Ecto neural progenitor cell (in vitro differentiated cells): ENCODE results near the gene MAP4K1.
"Not testable (repeated sequence)": the region's sequence is repeated elsewhere in the genome, so short reads cannot be mapped to it uniquely, and the experiment has no call there.

Source experiments
- DNase-seq: peaks from one replicate; pipeline ENCODE4 v3.0.0-alpha.2; 2018; ENCODE audit warnings: low spot score

Gene MAP4K1

DNA sequence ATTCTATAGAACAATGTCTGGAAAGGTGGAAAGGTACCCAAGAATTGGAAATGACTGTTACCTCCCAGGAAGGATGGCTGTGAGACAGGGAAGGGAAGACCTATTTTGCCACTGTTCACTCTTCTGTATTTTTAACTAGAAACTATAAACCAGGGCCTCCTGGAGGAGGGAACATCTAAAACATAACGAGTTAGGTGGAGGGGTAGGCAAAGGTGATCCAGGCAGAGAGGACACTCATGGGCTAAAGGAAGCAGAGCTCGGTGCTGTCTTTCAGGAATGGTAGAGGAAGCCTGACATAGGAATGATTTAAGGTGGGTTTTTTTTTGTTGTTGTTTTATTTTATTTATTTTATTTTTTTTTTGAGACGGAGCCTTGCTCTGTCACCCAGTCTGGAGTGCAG is 7.1 kb upstream of the MAP4K1 start:
- DNase-seq, result no peak

DNA sequence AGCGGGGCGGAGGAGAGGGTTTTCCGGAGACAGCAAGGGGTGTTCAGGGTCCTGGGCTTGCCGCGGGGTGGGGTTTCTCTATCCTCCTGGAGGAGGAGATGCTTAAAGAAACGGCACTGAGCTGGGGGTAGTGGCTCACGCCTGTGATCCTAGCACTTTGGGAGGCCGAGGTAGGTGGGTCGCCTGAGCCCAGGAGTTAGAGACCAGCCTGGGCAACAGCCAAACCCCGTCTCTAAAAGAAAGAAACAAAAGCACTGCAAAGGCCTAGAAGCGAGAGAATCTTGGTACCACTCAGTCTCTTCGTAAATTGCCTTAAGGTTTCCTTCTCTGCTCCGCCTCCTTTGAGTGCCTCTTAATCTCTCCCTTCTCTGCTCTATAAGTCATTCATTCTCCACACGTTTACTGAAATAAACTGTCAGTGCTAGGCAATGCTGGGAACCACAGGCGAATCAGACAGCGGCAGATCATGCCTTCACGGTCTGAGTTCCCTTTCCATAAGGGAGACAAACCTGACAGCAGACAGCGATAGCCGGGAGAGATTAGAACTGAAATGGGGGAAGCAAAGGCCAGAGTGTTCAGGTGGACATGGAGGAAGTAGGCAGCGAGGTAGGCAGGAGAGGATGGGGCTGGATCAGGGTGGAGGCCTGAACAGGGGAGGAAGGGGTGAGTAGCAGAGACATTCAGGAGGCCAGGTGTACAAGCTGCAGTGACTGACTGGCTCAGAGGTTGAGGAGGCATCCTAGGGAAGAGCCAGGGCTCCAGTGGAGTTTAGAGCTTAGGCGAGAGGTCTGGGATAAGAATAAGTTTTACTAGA is 1.8 kb upstream of the MAP4K1 start:
- DNase-seq, result no peak

DNA sequence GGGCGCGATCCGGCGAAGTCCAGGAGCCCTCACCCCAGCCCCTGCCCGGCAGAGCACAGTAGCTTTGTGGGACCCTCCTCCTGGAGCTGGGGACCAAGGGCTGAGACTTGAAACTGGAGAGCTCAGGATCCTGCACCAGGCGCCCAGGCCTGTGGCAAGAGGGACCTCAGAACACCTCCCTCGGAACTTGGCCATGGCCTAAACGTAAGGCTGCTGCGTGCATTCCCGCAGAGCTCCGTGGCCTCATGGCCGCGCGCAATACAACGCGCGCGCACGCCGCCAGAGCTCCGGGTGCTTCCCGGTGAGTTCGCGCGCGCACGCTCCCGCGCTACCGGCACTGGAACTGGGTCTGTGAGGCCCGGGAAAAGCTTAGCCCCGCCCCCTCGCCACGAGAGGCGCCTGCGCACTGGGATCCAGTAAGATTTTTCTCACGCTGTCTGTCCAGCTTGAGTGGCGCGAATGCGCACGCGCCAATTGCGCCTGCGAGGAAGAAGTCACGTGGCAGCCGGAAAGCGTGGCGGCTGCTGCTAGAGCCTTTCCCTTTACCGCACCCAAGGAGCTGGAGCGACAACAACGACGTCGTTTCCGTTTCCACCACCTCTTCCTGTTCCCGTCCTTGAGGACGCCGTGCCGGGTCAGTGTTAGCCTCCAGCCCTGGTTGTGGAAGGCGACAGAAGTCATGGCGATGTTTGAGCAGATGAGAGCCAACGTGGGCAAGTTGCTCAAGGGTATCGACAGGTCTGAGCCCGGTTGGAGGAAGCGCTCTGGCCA is 1.0 kb upstream of the MAP4K1 start, which contains the start of gene EIF3K:
Gene EIF3K (plus strand): TSS at position 599 of the 771 bp plus-strand sequence. CDS start 81 bp downstream, at position 680.
- peak; percentile 100 for DNase-seq

DNA sequence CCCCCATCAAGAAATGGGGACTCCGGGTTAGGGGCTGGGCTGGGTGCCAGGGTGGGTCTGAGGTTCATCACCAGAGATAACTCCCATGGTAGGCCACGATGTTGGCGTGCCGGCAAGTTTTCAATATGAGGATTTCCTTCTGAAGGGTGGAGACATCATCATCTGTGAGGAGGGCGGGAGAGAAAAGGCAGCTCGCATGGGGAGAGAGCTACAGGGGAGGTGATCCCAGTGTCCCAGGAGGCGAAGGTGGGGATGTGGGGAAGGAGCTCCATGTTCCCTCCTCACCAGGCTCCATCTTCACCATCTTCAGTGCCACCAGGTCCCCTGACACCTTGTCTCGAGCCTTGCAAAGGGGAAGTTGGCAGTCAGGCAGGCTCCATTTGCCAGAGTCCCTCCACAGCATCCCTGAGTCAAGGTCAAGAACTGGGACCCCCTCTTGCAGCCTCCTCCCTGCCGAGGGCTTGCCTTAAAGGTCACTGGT is 430 bp downstream of the MAP4K1 start:
- DNase-seq, result no peak

DNA sequence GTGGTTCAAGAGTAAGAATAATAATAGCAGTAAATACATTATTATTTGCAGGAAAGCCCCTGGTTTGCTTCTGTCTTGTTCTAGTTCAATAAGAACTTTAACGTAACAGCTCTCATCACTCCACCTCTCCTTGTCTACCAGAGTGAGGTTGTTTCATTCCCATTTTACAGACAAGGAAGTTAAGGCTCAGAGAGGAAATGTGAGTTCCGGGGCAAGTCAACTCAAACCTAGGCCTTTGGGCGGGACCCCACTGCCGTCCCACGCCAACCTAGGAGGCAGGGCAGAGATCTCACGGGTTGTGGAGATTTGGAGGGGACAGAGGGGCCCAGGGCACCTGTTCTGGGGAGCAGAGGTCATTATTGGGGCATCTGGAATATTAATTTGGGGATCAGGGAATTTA is 1.5 kb downstream of the MAP4K1 start:
- no peak for DNase-seq

DNA sequence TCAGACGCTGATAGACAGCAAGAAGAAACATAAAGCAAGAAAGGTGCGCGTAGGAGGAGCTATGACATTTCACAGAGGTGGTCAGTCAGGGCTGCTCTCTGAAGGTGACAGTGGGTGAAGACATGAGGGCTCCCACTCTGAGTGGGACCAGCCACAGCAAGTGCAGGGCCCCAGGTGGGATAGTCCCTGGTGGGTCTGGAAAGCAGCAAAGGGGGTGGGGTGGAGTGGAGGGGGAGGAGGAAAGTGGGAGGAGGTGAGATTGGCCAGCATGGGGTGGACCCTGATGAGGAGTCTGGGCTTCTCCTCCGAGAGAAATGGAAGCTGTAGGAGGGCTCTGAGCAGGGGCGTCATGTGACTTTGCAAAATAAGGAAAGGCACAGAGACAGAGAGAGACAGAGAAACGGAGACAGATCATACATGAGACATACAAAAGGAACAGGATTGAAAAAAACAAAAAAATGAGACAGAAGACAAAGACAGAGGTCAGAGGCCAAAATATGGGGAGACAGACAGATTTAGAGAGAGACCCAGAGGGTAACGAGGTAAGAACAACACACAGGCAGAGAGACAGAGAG is 2.7 kb downstream of the MAP4K1 start:
- no peak for DNase-seq

DNA sequence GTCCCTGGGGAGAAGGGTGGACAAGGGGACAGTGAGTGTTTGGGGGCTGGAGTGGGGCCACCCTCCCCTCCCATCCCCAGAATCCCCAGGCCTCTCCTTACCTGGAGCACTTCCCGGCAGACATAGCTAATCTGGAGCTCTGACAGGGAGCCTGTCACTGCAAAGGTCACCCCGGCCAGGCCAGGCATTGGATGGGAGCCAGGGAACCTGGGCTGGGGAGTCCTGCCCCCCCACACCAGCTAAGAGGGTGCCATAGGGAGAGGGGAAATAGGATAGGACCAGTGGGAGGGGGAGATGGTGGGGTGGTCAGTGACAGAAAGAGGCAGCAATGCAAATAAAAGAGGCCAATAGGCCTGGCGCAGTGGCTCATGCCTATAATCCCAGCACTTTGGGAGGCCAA is 3.5 kb downstream of the MAP4K1 start:
- no peak for DNase-seq

DNA sequence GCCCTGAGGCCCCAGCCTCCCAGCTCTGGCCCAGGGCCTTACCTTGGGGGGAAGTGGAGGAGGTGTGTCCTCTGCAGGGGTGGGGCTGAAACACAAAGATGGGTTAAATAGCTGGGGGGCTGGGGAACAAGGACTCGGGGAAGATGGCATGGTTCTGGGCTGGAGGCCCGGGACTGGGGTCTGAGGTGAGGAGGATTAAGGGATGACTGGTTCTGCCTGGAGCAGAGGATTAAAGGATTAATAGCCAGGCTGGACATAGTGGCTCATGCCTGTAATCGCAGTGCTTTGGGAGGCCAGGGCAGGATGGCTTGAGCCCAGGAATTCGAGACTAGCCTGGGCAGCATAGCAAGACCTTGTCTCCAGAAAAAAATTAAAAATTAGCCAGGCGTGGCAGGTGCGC is 11.6 kb downstream of the MAP4K1 start:
- peak; percentile 65 for DNase-seq

DNA sequence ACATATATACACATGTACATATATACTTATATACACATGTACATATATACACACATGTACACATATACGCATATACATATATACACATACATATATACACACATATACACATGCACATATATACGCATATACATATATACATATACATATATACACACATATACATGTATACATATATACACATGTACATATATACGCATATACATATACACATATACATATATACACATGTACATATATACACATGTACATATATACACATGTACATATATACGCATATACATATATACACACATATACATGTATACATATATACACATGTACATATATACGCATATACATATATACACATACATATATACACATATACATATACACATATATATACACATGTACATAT is 14.9 kb downstream of the MAP4K1 start:
- DNase-seq, result not testable (repeated sequence)

DNA sequence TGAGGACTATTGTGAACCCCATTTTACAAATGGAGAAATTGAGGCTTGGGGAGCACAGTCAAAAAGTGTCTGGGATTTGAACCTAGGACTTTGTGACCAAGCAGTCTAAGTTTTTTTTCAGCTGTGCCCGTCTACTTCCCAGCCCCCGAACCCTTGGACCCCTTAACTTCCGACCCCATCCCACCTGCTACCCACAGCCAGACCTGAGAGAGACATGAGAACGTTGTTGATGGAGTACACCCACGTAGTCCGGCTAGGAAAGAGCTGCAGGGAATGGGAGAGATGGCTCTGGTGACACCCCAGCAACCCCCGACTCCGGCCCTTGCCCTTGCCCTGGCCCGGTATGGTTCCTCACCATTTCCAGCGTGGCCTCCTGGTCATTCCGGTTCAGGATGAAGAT is 18.0 kb downstream of the MAP4K1 start:
- no peak for DNase-seq

DNA sequence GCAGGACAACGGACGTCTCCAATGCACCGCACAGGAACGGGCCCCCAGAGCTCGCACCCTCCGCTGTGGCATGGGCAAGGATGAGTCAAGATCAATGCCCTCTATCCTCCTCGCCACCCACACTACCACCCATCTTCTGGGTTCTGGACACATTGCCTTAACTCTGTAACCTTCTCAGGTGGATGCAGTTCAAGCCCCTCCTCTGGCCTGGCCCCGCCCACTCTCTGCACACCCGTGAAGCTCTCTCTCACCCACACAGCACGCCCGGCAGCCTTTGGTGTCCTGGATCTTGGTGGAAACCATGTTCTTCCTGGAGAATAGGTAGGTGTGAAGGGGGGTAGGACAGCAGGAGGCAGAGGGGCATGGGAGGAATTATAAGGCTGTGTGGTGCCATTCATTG is 20.7 kb downstream of the MAP4K1 start:
- DNase-seq, result no peak

DNA sequence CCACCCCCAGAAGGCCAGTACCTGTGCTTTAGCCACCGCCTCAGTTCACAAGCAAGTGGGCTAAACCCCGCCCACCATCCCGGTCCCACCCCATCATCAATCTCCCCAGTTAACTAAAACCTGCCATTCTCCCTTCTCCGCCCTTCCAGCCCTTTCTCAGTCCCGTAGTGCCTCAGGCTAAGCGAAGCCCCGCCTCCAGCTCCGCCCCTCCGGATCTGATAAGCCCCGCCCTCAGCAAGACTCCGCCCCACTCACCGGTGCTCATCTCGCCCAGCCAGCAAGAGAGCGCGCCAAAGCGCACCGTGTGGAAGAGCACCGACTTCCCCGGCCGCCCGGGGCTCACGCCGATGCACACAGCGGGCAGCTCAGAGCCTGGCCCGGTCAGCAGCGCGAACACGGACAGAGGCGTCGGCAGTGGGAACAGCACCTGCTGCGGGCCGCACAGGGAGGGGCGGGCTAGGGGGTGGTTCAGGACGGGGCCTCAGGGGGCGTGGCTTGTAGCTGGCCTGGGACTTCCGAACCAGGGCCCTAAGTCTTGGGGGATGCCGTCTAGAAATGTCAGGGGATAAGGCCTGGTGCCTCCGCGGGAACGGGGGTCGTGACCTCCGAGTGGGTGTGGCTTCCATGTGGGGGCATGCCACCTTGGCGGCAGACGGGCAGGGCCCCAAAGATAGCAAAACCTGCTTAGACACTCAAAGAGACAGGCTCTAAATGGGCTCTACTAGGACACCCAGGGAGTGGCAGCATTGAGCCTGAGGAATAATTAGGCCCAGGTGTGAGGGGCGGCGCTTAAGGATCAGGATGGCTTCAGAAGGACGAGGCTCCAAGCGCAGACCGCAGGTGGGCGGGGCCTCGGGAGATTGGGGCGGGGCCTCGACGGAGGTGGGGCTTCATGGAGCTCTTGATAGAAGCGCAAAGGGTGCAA is 21.4 kb downstream of the MAP4K1 start:
- peak; percentile 94 for DNase-seq

DNA sequence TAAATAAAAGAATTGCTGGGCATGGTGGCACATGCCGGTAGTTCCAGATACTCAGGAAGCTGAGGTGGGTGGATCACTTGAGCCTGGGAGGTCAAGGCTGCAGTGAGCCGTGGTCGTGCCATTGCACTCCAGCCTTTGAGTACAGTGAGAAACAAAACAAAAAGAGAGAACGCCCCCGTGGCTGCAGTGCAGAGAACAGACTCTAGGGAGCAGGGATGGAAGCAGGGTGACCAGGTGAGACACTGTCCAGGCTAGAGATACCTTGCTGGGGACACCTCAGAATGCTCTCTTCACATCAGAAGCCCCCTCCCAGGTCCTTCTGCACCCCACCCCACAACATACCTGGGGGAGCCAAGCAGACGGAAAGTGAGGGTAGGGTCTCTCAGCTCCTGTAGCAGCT is 24.8 kb downstream of the MAP4K1 start:
- DNase-seq, result no peak

DNA sequence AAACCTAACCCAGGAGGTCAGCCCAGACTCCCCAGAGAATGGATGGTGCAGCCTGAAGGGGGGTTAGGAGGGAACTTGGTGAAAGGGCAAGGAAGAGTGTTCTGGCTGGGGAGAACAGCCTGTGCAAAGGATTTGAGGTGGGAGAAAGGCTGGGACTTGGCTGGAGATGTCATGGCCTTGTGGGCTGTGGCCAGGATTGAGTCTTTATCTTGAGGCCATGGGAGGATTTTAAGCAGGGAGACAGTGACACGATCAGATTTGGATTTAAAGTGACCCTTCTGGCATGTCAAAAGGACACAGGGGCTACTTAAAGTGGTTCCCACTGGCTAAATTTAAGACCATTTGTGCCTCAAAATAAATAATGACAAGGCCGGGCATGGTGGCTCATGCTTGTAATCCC is 29.7 kb downstream of the MAP4K1 start:
- DNase-seq, result no peak

DNA sequence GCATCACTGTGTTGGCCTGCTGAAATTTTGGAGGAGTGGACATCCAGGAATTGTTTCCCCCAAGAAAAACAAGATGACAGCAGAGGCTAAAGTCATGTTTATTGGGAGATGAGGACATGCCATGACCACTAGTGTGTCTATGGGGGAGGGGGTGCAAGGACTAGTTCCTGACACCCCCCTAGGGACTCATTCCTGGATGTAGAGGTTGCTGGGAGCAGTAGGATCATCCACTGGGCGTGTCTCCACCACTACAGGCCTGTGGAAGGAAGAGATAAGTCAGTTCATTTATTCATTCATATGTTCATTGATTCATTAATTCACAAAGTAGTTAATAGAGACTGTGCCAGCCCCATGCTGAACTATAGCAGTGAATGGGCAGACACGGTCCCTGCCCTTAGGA is 30.2 kb downstream of the MAP4K1 start:
- DNase-seq, result no peak

DNA sequence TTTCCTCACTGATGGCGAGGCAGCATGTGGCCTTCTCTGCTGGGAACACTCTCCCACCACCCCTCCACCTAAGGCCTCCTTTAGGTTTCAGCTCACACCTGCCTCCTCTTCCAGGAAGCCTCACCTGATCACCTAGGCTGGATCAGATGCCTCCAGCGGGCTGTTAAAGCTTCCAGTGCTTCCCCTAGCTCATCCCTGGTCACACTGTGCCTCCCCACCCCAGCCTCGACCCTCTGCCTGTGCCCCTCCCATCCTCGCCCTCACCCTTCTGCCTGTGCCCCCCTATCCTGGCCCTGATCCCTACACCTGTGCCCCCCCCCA is 33.8 kb downstream of the MAP4K1 start:
- no peak for DNase-seq

DNA sequence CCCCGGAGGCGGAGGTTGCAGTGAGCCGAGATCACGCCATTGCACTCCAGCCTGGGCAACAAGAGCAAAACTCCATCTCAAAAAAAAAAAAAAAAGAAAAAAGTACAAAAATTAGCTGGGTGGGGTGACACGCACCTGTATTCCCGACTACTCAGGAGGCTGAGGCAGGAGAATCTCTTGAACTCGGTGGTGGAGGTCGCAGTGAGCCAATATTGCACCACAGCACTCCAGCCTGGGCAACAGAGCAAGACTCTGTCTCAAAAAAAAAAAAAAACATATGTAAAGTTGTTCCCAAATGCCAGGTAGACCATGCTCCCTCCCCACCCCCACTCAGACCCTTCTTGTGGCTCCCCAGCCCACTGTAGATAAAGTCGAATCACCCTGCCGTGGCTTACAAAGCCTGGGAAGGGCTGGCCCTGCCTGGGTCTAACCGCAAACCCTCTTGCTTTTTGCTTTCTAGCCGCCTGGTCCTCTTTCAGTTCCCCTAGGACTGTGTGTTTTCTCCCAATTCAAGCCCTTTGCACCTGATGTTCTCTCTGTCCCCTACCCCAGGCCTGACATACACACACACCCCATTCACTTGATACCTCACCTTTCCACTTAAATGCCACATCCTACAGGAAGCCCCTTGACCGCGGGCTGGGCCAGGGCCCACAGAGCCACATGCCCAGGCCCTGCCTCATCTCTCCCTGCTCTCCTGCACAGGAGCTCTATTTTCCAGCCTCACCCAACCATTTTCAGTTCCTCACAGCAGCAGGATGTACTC is 34.4 kb downstream of the MAP4K1 start:
- DNase-seq, result no peak

DNA sequence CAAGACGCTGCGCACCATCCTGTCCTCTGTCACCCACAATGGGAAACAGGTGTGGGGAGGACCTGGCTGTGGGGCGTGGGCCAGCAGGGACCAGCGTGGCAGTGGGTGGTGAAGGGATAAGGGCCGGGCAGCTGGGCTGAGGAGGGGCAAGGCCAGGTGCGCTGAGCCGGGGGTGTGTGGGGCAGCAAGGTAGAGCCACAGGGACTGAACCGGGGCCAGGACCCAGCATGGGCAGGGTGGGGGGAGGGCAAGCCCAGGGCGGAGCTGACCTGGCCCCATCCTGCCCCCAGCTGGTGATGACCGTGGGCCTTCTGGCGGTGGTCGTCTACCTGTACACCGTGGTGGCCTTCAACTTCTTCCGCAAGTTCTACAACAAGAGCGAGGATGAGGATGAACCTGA is 37.7 kb downstream of the MAP4K1 start:
- no peak for DNase-seq

DNA sequence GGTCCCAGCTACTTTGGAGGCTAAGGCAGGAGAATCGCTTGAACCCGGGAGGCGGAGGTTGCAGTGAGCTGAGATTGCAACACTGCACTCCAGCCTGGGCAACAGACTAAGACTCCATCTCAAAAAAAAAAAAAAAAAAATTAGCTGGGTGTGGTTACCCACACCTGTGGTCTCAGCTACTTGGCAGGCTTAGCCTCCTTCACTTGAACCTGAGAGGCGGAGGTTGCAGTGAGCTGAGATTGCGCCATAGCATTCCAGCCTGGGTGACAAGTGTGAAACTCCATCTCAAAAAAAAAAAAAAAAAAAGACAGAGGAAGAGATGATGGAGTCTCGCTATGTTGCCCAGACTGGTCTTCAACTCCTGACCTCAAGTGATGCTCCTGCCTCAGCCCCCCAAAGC is 38.4 kb downstream of the MAP4K1 start:
- DNase-seq, result not testable (repeated sequence)

DNA sequence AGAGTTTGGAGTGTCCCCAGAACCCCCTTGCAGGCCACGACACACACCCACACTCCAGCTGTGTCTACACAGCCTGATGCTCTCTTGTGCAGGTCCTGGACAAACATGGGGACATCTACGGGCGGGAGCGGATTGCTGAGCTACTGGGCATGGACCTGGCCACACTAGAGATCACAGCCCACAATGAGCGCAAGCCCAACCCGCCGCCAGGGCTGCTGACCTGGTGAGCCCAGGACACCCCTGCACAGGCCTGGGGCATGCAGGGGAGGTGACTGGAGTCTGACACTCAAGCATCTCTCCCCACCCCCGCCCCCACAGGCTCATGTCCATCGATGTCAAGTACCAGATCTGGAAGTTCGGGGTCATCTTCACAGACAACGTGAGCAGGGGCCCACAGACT is 39.9 kb downstream of the MAP4K1 start:
- DNase-seq, result no peak

DNA sequence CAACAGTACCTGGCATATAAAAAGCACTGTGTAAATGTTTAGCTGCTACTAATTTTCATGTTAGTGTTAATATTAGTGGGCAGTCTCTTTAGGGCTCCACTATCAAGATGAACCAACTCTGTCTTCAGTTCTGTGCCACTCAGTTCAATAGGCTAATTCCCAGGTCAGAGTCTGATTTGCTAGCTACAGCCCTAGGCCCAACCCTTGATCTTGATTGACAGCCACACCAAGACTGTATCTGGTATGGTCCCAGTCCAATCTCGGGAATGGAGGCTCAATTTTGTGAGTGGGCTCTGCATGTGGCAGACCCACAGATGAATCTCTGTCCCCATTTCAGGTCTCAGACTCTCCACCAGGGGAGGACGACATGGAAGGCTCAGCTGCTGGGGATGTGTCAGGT is 46.1 kb downstream of the MAP4K1 start:
- no peak for DNase-seq
